PC-3 (cell line): ENCODE data around the gene NELFB.

Experiments
- EZH2 ChIP-seq: fragments of 300-600 bp; sonication (generic); IDR thresholded peaks from one replicate; pipeline ENCODE4 v1.6.1; 2017; ENCODE audit warnings: antibody characterized with exemption, mild to moderate bottlenecking, low read length; ENCODE audit not compliant: unreplicated experiment
- TF ChIP-seq, protein P1 (sequence below): fragments of 300-600 bp; sonication (generic); conservative IDR thresholded peaks from 2 replicates; pipeline ENCODE4 v1.5.1; 2017; ENCODE audit warnings: antibody characterized with exemption, low read depth, mild to moderate bottlenecking, low read length

DNA sequence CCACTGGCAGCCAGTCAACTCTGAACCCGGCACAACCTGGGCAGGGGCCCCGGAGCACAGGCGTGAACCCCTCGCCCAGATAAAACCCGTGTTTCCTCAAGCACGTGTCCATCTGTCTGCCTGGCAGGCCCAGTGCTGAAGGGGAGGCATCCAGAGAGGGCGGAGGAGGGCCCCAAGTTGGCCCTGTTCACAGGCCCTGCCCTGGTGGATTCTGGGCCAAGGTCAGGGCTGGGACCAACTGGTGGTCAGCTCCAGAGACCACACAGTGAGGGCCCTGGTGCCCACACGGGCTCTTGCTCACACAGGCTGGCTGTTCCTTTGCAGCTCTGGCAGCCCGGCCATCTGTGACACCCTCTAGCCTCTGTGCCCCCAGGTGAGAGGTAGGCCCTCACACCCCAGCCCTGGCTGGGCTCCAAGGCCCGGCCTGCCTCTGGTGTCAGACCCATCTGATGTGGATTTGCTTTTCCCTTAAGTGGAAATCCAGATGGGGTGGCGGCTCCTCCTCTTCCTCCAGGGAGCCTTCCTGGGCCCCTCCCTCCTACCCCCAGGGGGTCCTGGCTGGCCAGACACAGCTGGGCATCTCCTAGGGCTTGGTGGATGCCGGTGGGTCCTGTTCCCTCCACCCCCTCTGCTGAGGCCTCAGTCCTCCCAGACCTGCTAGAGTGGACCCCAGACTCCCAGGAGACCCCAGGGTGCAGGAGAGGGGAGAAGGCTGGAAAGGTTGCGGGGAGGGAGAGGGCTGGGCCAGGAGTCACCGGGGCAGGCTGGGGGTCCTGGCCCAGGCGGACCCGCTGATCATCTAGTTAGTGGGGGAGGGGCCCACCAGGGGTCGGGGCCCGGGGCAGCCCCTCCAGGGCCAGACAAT, 4.6 kb upstream of the NELFB start:
- TF ChIP-seq, protein P1, sequence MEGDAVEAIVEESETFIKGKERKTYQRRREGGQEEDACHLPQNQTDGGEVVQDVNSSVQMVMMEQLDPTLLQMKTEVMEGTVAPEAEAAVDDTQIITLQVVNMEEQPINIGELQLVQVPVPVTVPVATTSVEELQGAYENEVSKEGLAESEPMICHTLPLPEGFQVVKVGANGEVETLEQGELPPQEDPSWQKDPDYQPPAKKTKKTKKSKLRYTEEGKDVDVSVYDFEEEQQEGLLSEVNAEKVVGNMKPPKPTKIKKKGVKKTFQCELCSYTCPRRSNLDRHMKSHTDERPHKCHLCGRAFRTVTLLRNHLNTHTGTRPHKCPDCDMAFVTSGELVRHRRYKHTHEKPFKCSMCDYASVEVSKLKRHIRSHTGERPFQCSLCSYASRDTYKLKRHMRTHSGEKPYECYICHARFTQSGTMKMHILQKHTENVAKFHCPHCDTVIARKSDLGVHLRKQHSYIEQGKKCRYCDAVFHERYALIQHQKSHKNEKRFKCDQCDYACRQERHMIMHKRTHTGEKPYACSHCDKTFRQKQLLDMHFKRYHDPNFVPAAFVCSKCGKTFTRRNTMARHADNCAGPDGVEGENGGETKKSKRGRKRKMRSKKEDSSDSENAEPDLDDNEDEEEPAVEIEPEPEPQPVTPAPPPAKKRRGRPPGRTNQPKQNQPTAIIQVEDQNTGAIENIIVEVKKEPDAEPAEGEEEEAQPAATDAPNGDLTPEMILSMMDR = no peak
- TF ChIP-seq EZH2 = no peak
